HFF-Myc (cell line): ENCODE results near the gene CCDC200.
"Not testable (repeated sequence)": the region's sequence is repeated elsewhere in the genome, so short reads cannot be mapped to it uniquely, and the experiment has no call there.

ENCODE experiments used
- DNase-seq: peaks from one replicate; pipeline ENCODE4 v3.0.0-alpha.2; 2011; ENCODE audit warnings: low read depth; ENCODE audit errors: extremely low read depth
- H3K4me3 ChIP-seq: replicated peaks from 2 replicates; pipeline ENCODE4 v1.5.1; 2011; ENCODE audit warnings: low read depth, mild to moderate bottlenecking, control low read depth, low read length
- TF ChIP-seq, protein P1 (sequence below): IDR thresholded peaks from 2 replicates; pipeline ENCODE4 v1.5.1; 2012; ENCODE audit warnings: mild to moderate bottlenecking, low read depth, low read length, control low read depth; ENCODE audit errors: missing control alignments

The CCDC200 gene

DNA sequence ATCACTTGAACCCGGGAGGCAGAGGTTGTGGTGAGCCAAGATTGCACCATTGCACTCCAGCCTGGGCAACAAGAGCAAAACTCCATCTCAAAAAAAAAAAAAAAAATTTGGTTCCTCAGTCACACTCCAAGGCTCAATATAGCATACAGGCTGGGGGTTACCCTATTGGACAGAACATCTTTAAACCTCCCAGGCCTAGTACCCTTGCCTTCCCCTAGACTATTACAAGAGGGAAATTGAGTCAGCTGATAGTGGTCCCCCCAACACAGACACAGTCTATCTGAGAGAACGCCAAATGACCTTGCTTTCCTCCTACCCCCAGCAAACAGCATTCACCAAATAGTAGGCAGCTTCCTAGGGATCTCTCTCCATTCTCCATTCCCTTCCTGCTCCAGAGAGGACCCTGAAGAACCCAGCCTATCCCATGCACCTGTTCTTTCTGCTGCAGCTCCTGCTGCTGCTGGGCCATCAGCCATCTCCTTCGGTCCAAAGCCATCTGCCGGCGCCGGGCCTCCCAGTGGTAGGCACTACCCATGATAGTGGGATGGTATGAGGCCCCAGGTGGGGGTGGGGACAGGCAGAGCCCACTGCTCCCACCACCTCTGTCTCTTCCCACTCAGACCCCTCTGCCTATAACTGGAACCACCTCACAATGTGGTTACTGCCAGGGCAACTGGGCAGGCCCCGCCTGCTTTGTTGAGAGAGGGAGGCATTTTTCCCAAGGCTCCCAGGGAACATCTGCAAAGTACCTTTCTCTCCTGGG, at the start of gene CCDC200:
CCDC200 (minus strand) TSS at position 604 of the 763 bp plus-strand sequence; CDS start at position 535, 69 bp downstream.
- not testable (repeated sequence) for H3K4me3 ChIP-seq, DNase-seq

GRCh38 chr17:43272914-43273313, 44.5 kb upstream of the CCDC200 start:
- not testable (repeated sequence) for DNase-seq, H3K4me3 ChIP-seq

DNA sequence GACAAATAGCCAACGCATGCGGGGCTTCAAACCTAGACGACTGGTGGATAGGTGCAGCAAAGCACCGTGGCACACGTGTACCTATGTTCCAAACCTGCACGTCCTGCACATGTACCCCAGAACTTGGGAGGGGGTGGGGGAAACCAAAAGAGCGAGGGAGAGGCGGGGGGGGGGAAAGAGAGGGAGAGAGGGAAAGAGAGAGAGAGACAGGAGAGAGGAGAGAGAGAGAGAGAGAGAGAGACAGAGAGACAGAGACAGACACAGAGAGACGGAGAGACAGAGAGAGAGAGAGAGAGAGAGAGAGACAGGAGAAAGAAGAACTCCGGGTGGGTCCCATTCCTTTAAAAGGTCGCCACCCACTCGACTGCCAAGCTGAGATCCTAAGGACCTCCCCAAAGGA, 44.1 kb upstream of the CCDC200 start:
- not testable (repeated sequence) for H3K4me3 ChIP-seq, DNase-seq

DNA sequence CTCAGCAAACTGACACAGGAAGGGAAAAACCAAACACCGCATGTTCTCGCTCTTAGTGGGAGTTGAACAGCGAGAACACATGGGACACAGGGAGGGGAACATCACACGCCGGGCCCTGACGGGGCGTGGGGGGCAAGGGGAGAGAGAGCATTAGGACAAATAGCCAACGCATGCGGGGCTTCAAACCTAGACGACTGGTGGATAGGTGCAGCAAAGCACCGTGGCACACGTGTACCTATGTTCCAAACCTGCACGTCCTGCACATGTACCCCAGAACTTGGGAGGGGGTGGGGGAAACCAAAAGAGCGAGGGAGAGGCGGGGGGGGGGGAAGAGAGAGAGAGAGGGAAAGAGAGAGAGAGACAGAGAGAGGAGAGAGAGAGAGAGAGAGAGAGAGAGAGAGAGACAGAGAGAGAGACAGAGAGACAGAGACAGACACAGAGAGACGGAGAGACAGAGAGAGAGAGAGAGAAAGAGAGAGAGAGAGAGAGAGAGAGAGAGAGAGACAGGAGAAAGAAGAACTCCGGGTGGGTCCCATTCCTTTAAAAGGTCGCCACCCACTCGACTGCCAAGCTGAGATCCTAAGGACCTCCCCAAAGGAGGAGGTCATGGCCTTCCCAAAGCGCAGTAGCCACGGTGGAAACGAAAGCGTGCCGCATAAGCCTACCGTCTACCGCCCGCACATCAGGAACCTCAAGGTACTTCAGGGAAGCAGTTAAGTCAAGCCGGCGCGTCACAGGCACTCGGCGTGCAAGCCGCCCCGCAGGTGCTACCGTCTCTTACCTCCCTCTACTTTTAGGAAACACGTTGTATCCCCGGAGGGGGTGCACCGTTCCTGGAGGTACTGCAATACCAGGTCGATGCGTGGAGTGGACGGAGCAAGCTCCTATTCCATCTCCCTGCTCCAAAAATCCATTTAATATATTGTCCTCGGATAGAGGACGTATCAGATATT, 42.4 kb upstream of the CCDC200 start:
- not testable (repeated sequence) for DNase-seq, H3K4me3 ChIP-seq

DNA sequence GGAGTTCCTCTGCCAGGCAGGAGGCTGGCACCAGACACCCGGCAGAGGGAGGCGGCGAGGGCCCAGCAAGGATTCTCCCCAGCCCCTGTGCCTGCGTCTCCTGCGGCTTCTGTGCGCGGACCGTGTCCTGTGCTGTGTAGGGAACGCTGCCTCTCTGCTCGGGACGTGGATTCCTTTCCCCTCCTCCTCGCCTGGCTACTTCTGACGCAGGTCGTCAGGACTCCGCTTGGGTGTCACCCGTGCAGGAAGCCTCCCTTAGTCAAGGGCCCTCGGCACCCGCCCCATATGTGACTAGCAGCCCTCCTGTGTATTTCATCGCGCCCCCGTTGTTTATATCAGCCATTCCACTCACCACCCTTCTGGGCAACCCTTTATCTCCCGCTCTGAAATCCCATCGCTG, 18.0 kb upstream of the CCDC200 start:
- not testable (repeated sequence) for DNase-seq, H3K4me3 ChIP-seq

DNA sequence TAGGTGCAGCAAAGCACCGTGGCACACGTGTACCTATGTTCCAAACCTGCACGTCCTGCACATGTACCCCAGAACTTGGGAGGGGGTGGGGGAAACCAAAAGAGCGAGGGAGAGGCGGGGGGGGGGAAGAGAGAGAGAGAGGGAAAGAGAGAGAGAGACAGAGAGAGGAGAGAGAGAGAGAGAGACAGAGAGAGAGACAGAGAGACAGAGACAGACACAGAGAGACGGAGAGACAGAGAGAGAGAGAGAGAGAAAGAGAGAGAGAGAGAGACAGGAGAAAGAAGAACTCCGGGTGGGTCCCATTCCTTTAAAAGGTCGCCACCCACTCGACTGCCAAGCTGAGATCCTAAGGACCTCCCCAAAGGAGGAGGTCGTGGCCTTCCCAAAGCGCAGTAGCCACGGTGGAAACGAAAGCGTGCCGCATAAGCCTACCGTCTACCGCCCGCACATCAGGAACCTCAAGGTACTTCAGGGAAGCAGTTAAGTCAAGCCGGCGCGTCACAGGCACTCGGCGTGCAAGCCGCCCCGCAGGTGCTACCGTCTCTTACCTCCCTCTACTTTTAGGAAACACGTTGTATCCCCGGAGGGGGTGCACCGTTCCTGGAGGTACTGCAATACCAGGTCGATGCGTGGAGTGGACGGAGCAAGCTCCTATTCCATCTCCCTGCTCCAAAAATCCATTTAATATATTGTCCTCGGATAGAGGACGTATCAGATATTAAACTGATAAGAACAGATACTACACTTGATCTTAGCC, 12.4 kb upstream of the CCDC200 start:
- not testable (repeated sequence) for H3K4me3 ChIP-seq, DNase-seq

DNA sequence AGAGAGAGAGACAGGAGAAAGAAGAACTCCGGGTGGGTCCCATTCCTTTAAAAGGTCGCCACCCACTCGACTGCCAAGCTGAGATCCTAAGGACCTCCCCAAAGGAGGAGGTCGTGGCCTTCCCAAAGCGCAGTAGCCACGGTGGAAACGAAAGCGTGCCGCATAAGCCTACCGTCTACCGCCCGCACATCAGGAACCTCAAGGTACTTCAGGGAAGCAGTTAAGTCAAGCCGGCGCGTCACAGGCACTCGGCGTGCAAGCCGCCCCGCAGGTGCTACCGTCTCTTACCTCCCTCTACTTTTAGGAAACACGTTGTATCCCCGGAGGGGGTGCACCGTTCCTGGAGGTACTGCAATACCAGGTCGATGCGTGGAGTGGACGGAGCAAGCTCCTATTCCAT, 11.2 kb upstream of the CCDC200 start:
- not testable (repeated sequence) for H3K4me3 ChIP-seq, DNase-seq

GRCh38 chr17:43233877-43234276, 5.5 kb upstream of the CCDC200 start, which contains the start of gene RNU2-1:
Gene RNU2-1, minus strand, starts transcription at chr17:43233977.
- H3K4me3 ChIP-seq, DNase-seq: not testable (repeated sequence)

DNA sequence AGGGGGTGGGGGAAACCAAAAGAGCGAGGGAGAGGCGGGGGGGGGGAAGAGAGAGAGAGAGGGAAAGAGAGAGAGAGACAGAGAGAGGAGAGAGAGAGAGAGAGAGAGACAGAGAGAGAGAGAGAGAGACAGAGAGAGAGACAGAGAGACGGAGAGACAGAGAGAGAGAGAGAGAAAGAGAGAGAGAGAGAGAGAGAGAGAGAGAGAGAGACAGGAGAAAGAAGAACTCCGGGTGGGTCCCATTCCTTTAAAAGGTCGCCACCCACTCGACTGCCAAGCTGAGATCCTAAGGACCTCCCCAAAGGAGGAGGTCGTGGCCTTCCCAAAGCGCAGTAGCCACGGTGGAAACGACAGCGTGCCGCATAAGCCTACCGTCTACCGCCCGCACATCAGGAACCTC, 4.8 kb upstream of the CCDC200 start:
- not testable (repeated sequence) for H3K4me3 ChIP-seq, DNase-seq

- not testable (repeated sequence) for H3K4me3 ChIP-seq
Measured at GRCh38 chr17:43232021-43232699, 3.7 kb upstream of the CCDC200 start.

DNA sequence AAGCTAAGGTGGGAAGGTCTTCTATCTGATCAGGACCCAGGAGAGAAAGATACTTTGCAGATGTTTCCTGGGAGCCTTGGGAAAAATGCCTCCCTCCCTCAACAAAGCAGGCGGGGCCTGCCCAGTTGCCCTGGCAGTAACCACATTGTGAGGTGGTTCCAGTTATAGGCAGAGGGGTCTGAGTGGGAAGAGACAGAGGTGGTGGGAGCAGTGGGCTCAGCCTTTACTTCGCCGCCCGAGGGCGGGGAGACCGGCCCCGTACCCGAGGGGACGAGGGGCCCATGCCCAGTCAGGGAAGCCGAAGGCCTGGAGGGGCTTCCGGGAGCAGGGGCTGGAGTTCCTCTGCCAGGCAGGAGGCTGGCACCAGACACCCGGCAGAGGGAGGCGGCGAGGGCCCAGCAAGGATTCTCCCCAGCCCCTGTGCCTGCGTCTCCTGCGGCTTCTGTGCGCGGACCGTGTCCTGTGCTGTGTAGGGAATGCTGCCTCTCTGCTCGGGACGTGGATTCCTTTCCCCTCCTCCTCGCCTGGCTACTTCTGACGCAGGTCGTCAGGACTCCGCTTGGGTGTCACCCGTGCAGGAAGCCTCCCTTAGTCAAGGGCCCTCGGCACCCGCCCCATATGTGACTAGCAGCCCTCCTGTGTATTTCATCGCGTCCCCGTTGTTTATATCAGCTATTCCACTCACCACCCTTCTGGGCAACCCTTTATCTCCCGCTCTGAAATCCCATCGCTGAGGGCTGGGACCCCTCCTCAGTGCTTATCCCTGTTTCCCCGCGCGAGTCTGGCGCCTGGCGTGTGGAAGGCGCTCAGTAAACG, 3.0 kb upstream of the CCDC200 start:
- H3K4me3 ChIP-seq, DNase-seq: not testable (repeated sequence)

More at GRCh38 chr17:43232021-43232699, 3.7 kb upstream of the CCDC200 start:
- not testable (repeated sequence) for DNase-seq

GRCh38 chr17:43226393-43226792, 2.0 kb downstream of the CCDC200 start:
- DNase-seq, result no peak
- H3K4me3 ChIP-seq, result no peak overlapping the region
- TF ChIP-seq, protein P1, sequence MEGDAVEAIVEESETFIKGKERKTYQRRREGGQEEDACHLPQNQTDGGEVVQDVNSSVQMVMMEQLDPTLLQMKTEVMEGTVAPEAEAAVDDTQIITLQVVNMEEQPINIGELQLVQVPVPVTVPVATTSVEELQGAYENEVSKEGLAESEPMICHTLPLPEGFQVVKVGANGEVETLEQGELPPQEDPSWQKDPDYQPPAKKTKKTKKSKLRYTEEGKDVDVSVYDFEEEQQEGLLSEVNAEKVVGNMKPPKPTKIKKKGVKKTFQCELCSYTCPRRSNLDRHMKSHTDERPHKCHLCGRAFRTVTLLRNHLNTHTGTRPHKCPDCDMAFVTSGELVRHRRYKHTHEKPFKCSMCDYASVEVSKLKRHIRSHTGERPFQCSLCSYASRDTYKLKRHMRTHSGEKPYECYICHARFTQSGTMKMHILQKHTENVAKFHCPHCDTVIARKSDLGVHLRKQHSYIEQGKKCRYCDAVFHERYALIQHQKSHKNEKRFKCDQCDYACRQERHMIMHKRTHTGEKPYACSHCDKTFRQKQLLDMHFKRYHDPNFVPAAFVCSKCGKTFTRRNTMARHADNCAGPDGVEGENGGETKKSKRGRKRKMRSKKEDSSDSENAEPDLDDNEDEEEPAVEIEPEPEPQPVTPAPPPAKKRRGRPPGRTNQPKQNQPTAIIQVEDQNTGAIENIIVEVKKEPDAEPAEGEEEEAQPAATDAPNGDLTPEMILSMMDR, result no peak
